ENCODE measurements around the gene CLPTM1.

DNA sequence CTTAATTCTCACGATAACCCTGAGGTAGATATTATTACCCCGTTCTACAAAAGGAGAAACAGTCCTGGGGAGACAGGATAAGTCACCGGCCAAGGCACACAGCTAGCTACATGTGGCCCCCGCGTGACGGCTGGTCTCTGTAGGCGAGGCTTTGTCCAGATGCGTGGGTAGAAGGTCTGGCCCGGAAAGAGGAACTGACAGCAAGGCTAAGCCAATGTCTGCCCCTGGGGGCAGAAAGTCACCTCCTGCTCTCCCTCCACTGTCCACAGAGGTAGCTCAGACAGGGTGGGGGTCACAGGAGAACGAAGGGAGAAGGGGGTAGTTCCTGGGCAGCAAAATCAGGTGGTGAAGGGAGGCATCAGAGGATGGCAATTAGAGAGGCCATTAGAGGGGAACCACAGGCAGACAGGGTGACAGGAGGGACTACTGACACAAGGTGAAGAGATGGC, 11.4 kb upstream of the CLPTM1 start:
- TF ChIP-seq EZH2 (IDR thresholded peaks at IDR 0.05; ENCODE audit: insufficient read depth, low read length): no peak
- no peak for TF ChIP-seq CTCF (IDR thresholded peaks at IDR 0.05; ENCODE audit: insufficient read depth, low read depth, low read length)
